B cell (primary cell): ENCODE results near the gene MCRIP2. TPM values are rescaled to one million over a fixed set of nuclear protein-coding genes. Genes with fewer than 3 reads are reported as not detected.

Source experiments
- ATAC-seq: fragments of 200-7000 bp; cut with Tn5 transposase; one replicate; pipeline ENCODE4 v1.10.0; 2021; ENCODE audit warnings: low read depth, mild to moderate bottlenecking, moderate number of reproducible peaks, moderate library complexity
- CTCF ChIA-PET: fragments of 350-600 bp; sonication (Branson Sonifier 250); formaldehyde crosslinking; loops from one replicate; lab custom pipeline; 2021; ENCODE audit warnings: antibody characterized with exemption, inconsistent platforms; lab: Charles Lee
- POLR2A ChIA-PET: fragments of 350-600 bp; sonication (Branson Sonifier 250); formaldehyde crosslinking; loops from one replicate; lab custom pipeline; 2021; ENCODE audit warnings: antibody characterized with exemption; lab: Charles Lee
- DNase-seq: peaks from one replicate; pipeline ENCODE4 v3.0.0; 2013
- H2AFZ ChIP-seq: 2 replicates; pipeline ENCODE4 v1.6.1; 2012; ENCODE audit warnings: mild to moderate bottlenecking, low read depth, low read length; ENCODE audit not compliant: insufficient read depth, poor library complexity, severe bottlenecking
- H3K27ac ChIP-seq, 2 donors: 1 replicate in 1 of 2; 2 replicates in 1 of 2; pipeline ENCODE4 v1.5.1; 2012 to 2013; ENCODE audit warnings: low read length in 2 of 2, mild to moderate bottlenecking in 2 of 2, moderate library complexity in 1 of 2
- H3K27me3 ChIP-seq, 4 experiments: fragments of 200-600 bp in 1 of 4; sonication (generic) in 1 of 4; replicated peaks in 1 of 4; 1 replicate in 2 of 4; 2 replicates in 2 of 4; pipeline versions ENCODE4 v1.6.1 to v1.7.0; 2013 to 2016; ENCODE audit warnings: low read length in 3 of 4, mild to moderate bottlenecking in 2 of 4, mixed read lengths in 1 of 4, moderate library complexity in 1 of 4; ENCODE audit not compliant: insufficient read depth in 4 of 4, control insufficient read depth in 3 of 4; ENCODE audit errors: control extremely low read depth in 1 of 4
- H3K36me3 ChIP-seq, 2 experiments: replicated peaks in 1 of 2; 1 replicate in 1 of 2; 2 replicates in 1 of 2; pipeline versions ENCODE4 v1.6.1 to v1.7.1; 2013; ENCODE audit warnings: low read length in 1 of 2; ENCODE audit not compliant: insufficient read depth in 2 of 2, control insufficient read depth in 1 of 2; ENCODE audit errors: control extremely low read depth in 1 of 2, extremely low read depth in 1 of 2
- H3K4me1 ChIP-seq, 2 donors: fragments of 200-600 bp in 1 of 2; sonication (generic) in 1 of 2; 1 replicate in 1 of 2; 2 replicates in 1 of 2; pipeline versions ENCODE4 v1.5.1 to v1.6.1; 2013 to 2017; ENCODE audit warnings: low read length in 2 of 2; ENCODE audit not compliant: control insufficient read depth in 2 of 2, insufficient read depth in 2 of 2
- H3K4me2 ChIP-seq: replicated peaks from 2 replicates; pipeline ENCODE3; 2012; ENCODE audit warnings: mild to moderate bottlenecking, low read depth, low read length; ENCODE audit not compliant: poor library complexity, severe bottlenecking
- H3K4me3 ChIP-seq, 5 experiments: fragments of 200-600 bp in 1 of 5; sonication (generic) in 1 of 5; 1 replicate in 3 of 5; 2 replicates in 2 of 5; pipeline versions ENCODE4 v1.5.1 to v1.7.0; 2011 to 2016; ENCODE audit warnings: low read length in 4 of 5, mild to moderate bottlenecking in 4 of 5, low read depth in 2 of 5, control low read depth in 1 of 5, moderate library complexity in 1 of 5; ENCODE audit not compliant: insufficient read depth in 1 of 5; ENCODE audit errors: control extremely low read depth in 1 of 5, extremely low read depth in 1 of 5
- H3K79me2 ChIP-seq: fragments of 200-600 bp; sonication (generic); one replicate; pipeline ENCODE4 v1.6.0; 2016; ENCODE audit warnings: low read length; ENCODE audit not compliant: control insufficient read depth, insufficient read depth
- H3K9ac ChIP-seq: fragments of 200-600 bp; sonication (generic); 2 replicates; pipeline ENCODE4 v1.6.1; 2017; ENCODE audit warnings: mild to moderate bottlenecking, low read length, moderate library complexity
- H3K9me3 ChIP-seq, 3 donors: one replicate each; pipeline versions ENCODE4 v1.6.1 to v1.7.1; 2013; ENCODE audit warnings: low read length in 2 of 3; ENCODE audit not compliant: control insufficient read depth in 2 of 3, insufficient read depth in 1 of 3; ENCODE audit errors: control extremely low read depth in 1 of 3
- H4K20me1 ChIP-seq: 2 replicates; pipeline ENCODE4 v1.6.0; 2012; ENCODE audit warnings: mild to moderate bottlenecking, low read length; ENCODE audit not compliant: insufficient read depth, control insufficient read depth, poor library complexity, severe bottlenecking
- H3K27ac Mint-ChIP-seq: one replicate; pipeline ENCODE4 v1.8.0; 2021; ENCODE audit warnings: mixed read lengths
- H3K27me3 Mint-ChIP-seq: one replicate; pipeline ENCODE4 v1.8.0; 2021; ENCODE audit warnings: mixed read lengths
- H3K4me1 Mint-ChIP-seq: one replicate; pipeline ENCODE4 v1.8.0; 2021; ENCODE audit warnings: mixed read lengths
- H3K4me3 Mint-ChIP-seq: one replicate; pipeline ENCODE4 v1.8.0; 2021; ENCODE audit warnings: mixed read lengths
- H3K9me3 Mint-ChIP-seq: one replicate; pipeline ENCODE4 v1.8.0; 2022; ENCODE audit warnings: mixed read lengths; ENCODE audit not compliant: insufficient read depth
- CTCF ChIP-seq: fragments of 200-600 bp; IDR thresholded peaks from one replicate; pipeline ENCODE4 v1.8.0; 2022; ENCODE audit warnings: antibody characterized with exemption, mild to moderate bottlenecking
- EZH2 ChIP-seq: IDR thresholded peaks from 2 replicates; pipeline ENCODE4 v1.6.1; 2012; ENCODE audit warnings: borderline replicate concordance, low read depth, mild to moderate bottlenecking, moderate library complexity, low read length; ENCODE audit not compliant: insufficient read depth, poor library complexity, severe bottlenecking
- WGBS: methylation state at CpG from one replicate; pipeline ENCODE4 v1.1.5; 2013; ENCODE audit warnings: missing lambda C conversion rate; ENCODE audit not compliant: insufficient coverage; 5-methylcytosine and 5-hydroxymethylcytosine counted together
- intact Hi-C: fragments of 100-400 bp; cut with micrococcal nuclease; formaldehyde crosslinking; loops from one replicate; pipeline ENCODE4 v1.10.0; 2022
- polyA plus RNA-seq: library from polyadenylated mRNA; depleted of rRNA; stranded (reverse); fragments of >200 nt; gene quantifications from 2 replicates; pipeline ENCODE4 v1.2.3, GENCODE V29; 2012
- total RNA-seq, 2 donors: library from RNA; stranded (reverse); fragments of 120-200 nt in 1 of 2; gene quantifications; 1 replicate in 1 of 2; 2 replicates in 1 of 2; pipeline versions ENCODE4 v1.2.3 to v1.2.4, GENCODE V29; 2013 to 2022

Gene MCRIP2
- total and polyA plus RNA-seq, 2 donors (not counting 1 experiment from before 2014, with no cell fraction given): 29.2 to 46.0 TPM

GRCh38 chr16:672851-673250 is 31.2 kb downstream of the MCRIP2 start:
- Mint-ChIP-seq H3K4me3 (no peak overlapping the region), H3K4me1 (peaks cover 19% of the 10 kb centered on the region), H3K9me3 (no peaks in the 10 kb centered on the region), H3K27me3 (peaks cover 6% of the 10 kb centered on the region), H3K27ac (no peak overlapping the region)
- POLR2A ChIA-PET: no interaction called here
- Histone ChIP-seq H3K36me3 (peaks cover 0 to 31% of the 10 kb centered on the region in 2 experiments), H3K9me3 (peaks cover 0 to 7% (median 0%) of the 10 kb centered on the region in 3 donors), H3K79me2 (peaks cover 5% of the 10 kb centered on the region), H3K4me3 (no peak overlapping the region), H3K4me2 (no peak overlapping the region), H2AFZ (no peak overlapping the region), H3K4me1 (peaks cover 15 to 27% of the 10 kb centered on the region in 2 donors), H3K27me3 (peaks cover 0 to 25% (median 11%) of the 10 kb centered on the region in 4 experiments), H3K27ac (no peak overlapping the region), H4K20me1 (peaks cover 31% of the 10 kb centered on the region), H3K9ac (no peak overlapping the region)
- WGBS: 97% methylated on average over 21 of the region's 21 CpGs
- DNase-seq (no peak), ATAC-seq (no peak)
- intact Hi-C loops: no loop called here
- CTCF ChIA-PET: interaction anchor here (1.2 kb wide), 1 partner anchor 11 kb away, joined by 3 read pairs; no protein-coding TSS in a partner anchor
- TF ChIP-seq EZH2: no peak
- TF ChIP-seq CTCF: no peak

GRCh38 chr16:673399-673991 is 31.9 kb downstream of the MCRIP2 start:
- Mint-ChIP-seq H3K4me3 (no peak overlapping the region), H3K27ac (no peak overlapping the region), H3K27me3 (peaks cover 6% of the 10 kb centered on the region), H3K4me1 (peaks cover 19% of the 10 kb centered on the region), H3K9me3 (no peaks in the 10 kb centered on the region)
- ChIA-PET POLR2A (no interaction called here), CTCF (interaction anchor here (1.2 kb wide), 1 partner anchor 12 kb away, joined by 3 read pairs; no protein-coding TSS in a partner anchor)
- peaks cover 3% of the 10 kb centered on the region for H3K79me2 ChIP-seq
- peaks cover 14 to 31% of the 10 kb centered on the region in 2 donors for H3K4me1 ChIP-seq
- H3K4me3 ChIP-seq: no peak overlapping the region
- no peak overlapping the region for H3K27ac ChIP-seq
- H3K9me3 ChIP-seq: peaks cover 0 to 7% (median 0%) of the 10 kb centered on the region in 3 donors
- no peak for TF ChIP-seq CTCF
- no peak for TF ChIP-seq EZH2
- H3K36me3 ChIP-seq: peaks cover 0 to 31% of the 10 kb centered on the region in 2 experiments
- H4K20me1 ChIP-seq: peaks cover 30% of the 10 kb centered on the region
- WGBS: 95% methylated on average over 17 of the region's 18 CpGs
- H3K4me2 ChIP-seq: no peak overlapping the region
- H3K9ac ChIP-seq: no peak overlapping the region
- no peak for DNase-seq
- H2AFZ ChIP-seq: no peak overlapping the region
- intact Hi-C loops: no loop called here
- peaks cover 0 to 25% (median 11%) of the 10 kb centered on the region in 4 experiments for H3K27me3 ChIP-seq
- no peak for ATAC-seq
